HuH-7.5 (cell line): Measurements from ENCODE around the gene ARHGAP22.

Source experiments
- DNase-seq: peaks from one replicate; pipeline ENCODE4 v3.0.0; 2011; ENCODE audit warnings: low spot score

ARHGAP22 gene

GRCh38 chr10:48607356-48608278, 2.7 kb upstream of the ARHGAP22 start:
- DNase-seq, result no peak

- no peak for DNase-seq
Observed at GRCh38 chr10:48606530-48607355, 1.9 kb upstream of the ARHGAP22 start.

- DNase-seq, result no peak
Observed at GRCh38 chr10:48605786-48606529, 1.1 kb upstream of the ARHGAP22 start.

- no peak for DNase-seq
Observed at GRCh38 chr10:48604039-48604990, 558 bp downstream of the ARHGAP22 start.

- DNase-seq, result no peak
Observed at GRCh38 chr10:48603421-48604038, 1.3 kb downstream of the ARHGAP22 start.

GRCh38 chr10:48602401-48603135, 2.3 kb downstream of the ARHGAP22 start:
- DNase-seq, result no peak

GRCh38 chr10:48601789-48602188, 3.1 kb downstream of the ARHGAP22 start:
- DNase-seq, result no peak

- DNase-seq, result no peak
Observed at GRCh38 chr10:48600645-48601505, 4.0 kb downstream of the ARHGAP22 start.

- DNase-seq, result no peak
Observed at GRCh38 chr10:48599830-48600134, 5.1 kb downstream of the ARHGAP22 start.

- DNase-seq, result no peak
Observed at GRCh38 chr10:48598936-48599829, 5.7 kb downstream of the ARHGAP22 start.

GRCh38 chr10:48598243-48598935, 6.5 kb downstream of the ARHGAP22 start:
- no peak for DNase-seq

- DNase-seq, result no peak
Observed at GRCh38 chr10:48595539-48595932, 9.3 kb downstream of the ARHGAP22 start.

GRCh38 chr10:48594803-48595538, 9.9 kb downstream of the ARHGAP22 start:
- no peak for DNase-seq

GRCh38 chr10:48594371-48594770, 10.5 kb downstream of the ARHGAP22 start:
- DNase-seq, result no peak

- DNase-seq, result no peak
Observed at GRCh38 chr10:48592346-48592745, 12.5 kb downstream of the ARHGAP22 start.

GRCh38 chr10:48590945-48591344, 13.9 kb downstream of the ARHGAP22 start:
- DNase-seq, result no peak

GRCh38 chr10:48589266-48589665, 15.6 kb downstream of the ARHGAP22 start:
- no peak for DNase-seq
